Suprapubic skin (tissue), 4 donors: ENCODE data around the gene CSRNP3.

Source experiments
- EP300 ChIP-seq: sonication (generic); formaldehyde crosslinking; IDR thresholded peaks from one replicate; pipeline ENCODE4 v1.6.1; 2017; ENCODE audit warnings: antibody characterized with exemption
- POLR2A ChIP-seq, 2 donors: fragments of 450-650 bp; IDR thresholded peaks; one replicate each; pipeline ENCODE4 v1.6.1; 2017; ENCODE audit warnings: antibody characterized with exemption in 2 of 2, mild to moderate bottlenecking in 2 of 2, moderate library complexity in 2 of 2
- POLR2AphosphoS5 ChIP-seq, 3 donors: sonication (generic); formaldehyde crosslinking; IDR thresholded peaks; one replicate each; pipeline ENCODE4 v1.6.1; 2017; ENCODE audit warnings: antibody characterized with exemption in 3 of 3
- TF ChIP-seq, protein P1 (sequence below), 2 donors: fragments of 200-600 bp in 1 of 2; fragments of 450-650 bp in 1 of 2; sonication (generic) in 1 of 2; IDR thresholded peaks; one replicate each; pipeline ENCODE4 v1.5.1; 2016 to 2019; ENCODE audit warnings: antibody characterized with exemption in 2 of 2, mild to moderate bottlenecking in 1 of 2, moderate library complexity in 1 of 2

DNA sequence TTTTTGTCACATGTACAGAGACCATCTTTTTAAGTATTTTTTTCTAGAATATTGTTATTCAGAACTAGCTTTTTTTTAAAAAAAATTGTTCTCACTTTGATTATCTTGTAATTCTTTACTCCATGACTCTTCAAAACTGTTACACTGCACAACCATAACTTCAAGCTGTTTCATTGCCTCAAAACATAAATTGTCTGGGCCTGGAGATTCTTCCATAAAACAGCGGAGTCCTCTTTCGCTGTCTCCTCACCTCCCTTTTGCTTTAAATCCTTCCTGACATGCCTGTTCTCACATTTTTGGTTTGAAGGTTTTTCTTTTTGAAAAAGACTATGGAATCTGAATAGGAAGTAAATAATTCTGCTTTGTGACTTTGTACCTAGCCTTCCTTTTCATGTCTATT is 197.9 kb downstream of the CSRNP3 start:
- TF ChIP-seq, protein P1, sequence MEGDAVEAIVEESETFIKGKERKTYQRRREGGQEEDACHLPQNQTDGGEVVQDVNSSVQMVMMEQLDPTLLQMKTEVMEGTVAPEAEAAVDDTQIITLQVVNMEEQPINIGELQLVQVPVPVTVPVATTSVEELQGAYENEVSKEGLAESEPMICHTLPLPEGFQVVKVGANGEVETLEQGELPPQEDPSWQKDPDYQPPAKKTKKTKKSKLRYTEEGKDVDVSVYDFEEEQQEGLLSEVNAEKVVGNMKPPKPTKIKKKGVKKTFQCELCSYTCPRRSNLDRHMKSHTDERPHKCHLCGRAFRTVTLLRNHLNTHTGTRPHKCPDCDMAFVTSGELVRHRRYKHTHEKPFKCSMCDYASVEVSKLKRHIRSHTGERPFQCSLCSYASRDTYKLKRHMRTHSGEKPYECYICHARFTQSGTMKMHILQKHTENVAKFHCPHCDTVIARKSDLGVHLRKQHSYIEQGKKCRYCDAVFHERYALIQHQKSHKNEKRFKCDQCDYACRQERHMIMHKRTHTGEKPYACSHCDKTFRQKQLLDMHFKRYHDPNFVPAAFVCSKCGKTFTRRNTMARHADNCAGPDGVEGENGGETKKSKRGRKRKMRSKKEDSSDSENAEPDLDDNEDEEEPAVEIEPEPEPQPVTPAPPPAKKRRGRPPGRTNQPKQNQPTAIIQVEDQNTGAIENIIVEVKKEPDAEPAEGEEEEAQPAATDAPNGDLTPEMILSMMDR (IDR thresholded peaks at IDR 0.05): no peak
- TF ChIP-seq POLR2A (IDR thresholded peaks at IDR 0.05) (no peak), POLR2AphosphoS5 (IDR thresholded peaks at IDR 0.05) (no peak), EP300 (no peak)
